Smooth muscle cell (in vitro differentiated cells): ENCODE data around the gene TRIM44. TPM values are rescaled to one million over a fixed set of nuclear protein-coding genes. Genes with fewer than 3 reads are reported as not detected.

Experiments used
- DNase-seq: peaks from one replicate; lab custom pipeline; 2025; ENCODE audit not compliant: unreplicated experiment; lab: John Stamatoyannopoulos, UW
- H2AFZ ChIP-seq: fragments of 200-600 bp; sonication (generic); 2 replicates; pipeline ENCODE4 v1.6.0; 2016; ENCODE audit warnings: antibody characterized with exemption, low read depth, mild to moderate bottlenecking
- H3F3A ChIP-seq: fragments of 200-600 bp; sonication (generic); 2 replicates; pipeline ENCODE4 v1.6.0; 2017; ENCODE audit warnings: antibody characterized with exemption, low read depth
- H3K27ac ChIP-seq: fragments of 200-600 bp; sonication (generic); 2 replicates; pipeline ENCODE4 v1.5.1; 2016; ENCODE audit warnings: low read depth, mild to moderate bottlenecking
- H3K27me3 ChIP-seq: fragments of 200-600 bp; sonication (generic); 2 replicates; pipeline ENCODE4 v1.6.1; 2016; ENCODE audit warnings: low read depth, mild to moderate bottlenecking
- H3K36me3 ChIP-seq: fragments of 200-600 bp; sonication (generic); 2 replicates; pipeline ENCODE4 v1.5.1; 2016; ENCODE audit warnings: low read depth
- H3K4me1 ChIP-seq: fragments of 200-600 bp; sonication (generic); 2 replicates; pipeline ENCODE4 v1.5.1; 2016; ENCODE audit warnings: low read depth
- H3K4me2 ChIP-seq: fragments of 200-600 bp; sonication (generic); 2 replicates; pipeline ENCODE4 v1.6.0; 2016; ENCODE audit warnings: mild to moderate bottlenecking
- H3K4me3 ChIP-seq: fragments of 200-600 bp; sonication (generic); 2 replicates; pipeline ENCODE4 v1.5.1; 2016; ENCODE audit warnings: mild to moderate bottlenecking
- H3K79me2 ChIP-seq: fragments of 200-600 bp; sonication (generic); 2 replicates; pipeline ENCODE4 v1.6.0; 2016; ENCODE audit warnings: low read depth, mild to moderate bottlenecking
- H3K9ac ChIP-seq: fragments of 200-600 bp; sonication (generic); 2 replicates; pipeline ENCODE4 v1.6.0; 2016; ENCODE audit warnings: low read depth
- H3K9me3 ChIP-seq: fragments of 200-600 bp; sonication (generic); replicated peaks from 2 replicates; pipeline ENCODE4 v1.5.1; 2016; ENCODE audit warnings: low read depth
- H4K20me1 ChIP-seq: fragments of 200-600 bp; sonication (generic); 2 replicates; pipeline ENCODE4 v1.6.0; 2016; ENCODE audit warnings: low read depth
- WGBS: methylation state at CpG from one replicate; pipeline ENCODE4 v1.1.7; 2016; ENCODE audit warnings: low lambda C conversion rate; 5-methylcytosine and 5-hydroxymethylcytosine counted together
- polyA plus RNA-seq: library from polyadenylated mRNA; unstranded; fragments of >200 nt; fragmentation: Nextera tagmentation; extraction: Ambion mirVana; gene quantifications from 2 replicates; pipeline ENCODE4 v1.2.1, GENCODE V29; 2016
- total RNA-seq: library from RNA; depleted of rRNA; stranded (reverse); fragments of >200 nt; gene quantifications from 2 replicates; pipeline ENCODE4 v1.2.3, GENCODE V29; 2014
- TF ChIP-seq, protein P1 (sequence below): fragments of 200-600 bp; sonication (generic); IDR thresholded peaks from 2 replicates; pipeline ENCODE4 v1.5.1; 2017; ENCODE audit warnings: borderline replicate concordance, mild to moderate bottlenecking, antibody characterized with exemption; ENCODE audit not compliant: insufficient read depth, poor library complexity, severe bottlenecking

Gene TRIM44
- total and polyA plus RNA-seq, 2 experiments from 2014 or later, result 20.9 to 32.9 TPM

DNA sequence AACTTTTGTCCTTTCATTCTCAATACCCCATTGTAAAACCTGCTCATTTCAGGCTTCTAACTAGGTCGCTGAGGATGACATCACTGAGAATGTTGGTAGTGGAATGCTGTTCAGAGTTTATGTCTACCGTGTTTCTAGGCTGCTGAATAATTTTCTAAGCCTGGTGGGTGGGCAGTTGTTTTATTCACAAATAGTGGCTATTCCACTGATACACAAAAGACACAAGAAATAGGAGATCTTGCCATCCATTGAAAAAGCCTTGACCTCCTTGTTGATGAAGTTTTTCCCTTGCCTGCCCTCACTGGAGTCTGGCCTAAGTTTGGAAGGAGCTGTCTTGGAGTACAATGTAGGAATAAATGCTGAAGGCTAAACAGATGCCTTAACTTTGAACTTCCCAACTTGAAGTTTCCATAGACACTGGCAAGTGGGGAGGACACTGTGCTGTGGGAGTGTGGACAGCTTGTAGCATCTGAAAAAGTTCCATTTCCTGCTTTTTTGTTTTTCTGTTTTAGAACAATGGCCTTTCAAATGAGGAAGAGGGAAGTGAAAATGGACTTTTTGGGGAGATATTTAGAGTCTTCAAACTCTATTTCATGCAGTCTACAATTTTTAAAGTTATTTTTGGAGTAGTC lies 59.2 kb downstream of the TRIM44 start:
- Histone ChIP-seq H3K36me3 (peaks cover 2% of the 10 kb centered on the region), H2AFZ (no peak overlapping the region), H3F3A (peaks cover 5% of the 10 kb centered on the region), H3K9me3 (no peaks in the 10 kb centered on the region), H3K4me3 (no peak overlapping the region), H3K27ac (peak overlapping the region; percentile 35), H3K4me2 (no peak overlapping the region), H3K9ac (no peak overlapping the region), H3K79me2 (peaks cover 51% of the 10 kb centered on the region), H4K20me1 (peaks cover 95% of the 10 kb centered on the region), H3K27me3 (no peaks in the 10 kb centered on the region), H3K4me1 (peaks cover 5% of the 10 kb centered on the region)
- DNase-seq, result no peak
- TF ChIP-seq, protein P1, sequence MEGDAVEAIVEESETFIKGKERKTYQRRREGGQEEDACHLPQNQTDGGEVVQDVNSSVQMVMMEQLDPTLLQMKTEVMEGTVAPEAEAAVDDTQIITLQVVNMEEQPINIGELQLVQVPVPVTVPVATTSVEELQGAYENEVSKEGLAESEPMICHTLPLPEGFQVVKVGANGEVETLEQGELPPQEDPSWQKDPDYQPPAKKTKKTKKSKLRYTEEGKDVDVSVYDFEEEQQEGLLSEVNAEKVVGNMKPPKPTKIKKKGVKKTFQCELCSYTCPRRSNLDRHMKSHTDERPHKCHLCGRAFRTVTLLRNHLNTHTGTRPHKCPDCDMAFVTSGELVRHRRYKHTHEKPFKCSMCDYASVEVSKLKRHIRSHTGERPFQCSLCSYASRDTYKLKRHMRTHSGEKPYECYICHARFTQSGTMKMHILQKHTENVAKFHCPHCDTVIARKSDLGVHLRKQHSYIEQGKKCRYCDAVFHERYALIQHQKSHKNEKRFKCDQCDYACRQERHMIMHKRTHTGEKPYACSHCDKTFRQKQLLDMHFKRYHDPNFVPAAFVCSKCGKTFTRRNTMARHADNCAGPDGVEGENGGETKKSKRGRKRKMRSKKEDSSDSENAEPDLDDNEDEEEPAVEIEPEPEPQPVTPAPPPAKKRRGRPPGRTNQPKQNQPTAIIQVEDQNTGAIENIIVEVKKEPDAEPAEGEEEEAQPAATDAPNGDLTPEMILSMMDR, result no peak
- 33% methylated on average over 2 of the region's 2 CpGs for WGBS

- 64% methylated on average over 4 of the region's 4 CpGs for WGBS
- no peak overlapping the region for H3K27ac ChIP-seq
- H3K9me3 ChIP-seq, result no peaks in the 10 kb centered on the region
- TF ChIP-seq, protein P1, result no peak
- H3K4me1 ChIP-seq, result peaks cover 5% of the 10 kb centered on the region
- H3K4me3 ChIP-seq, result no peak overlapping the region
- peaks cover 5% of the 10 kb centered on the region for H3F3A ChIP-seq
- H3K79me2 ChIP-seq, result peaks cover 48% of the 10 kb centered on the region
- no peak for DNase-seq
- no peak overlapping the region for H3K9ac ChIP-seq
- H2AFZ ChIP-seq, result no peak overlapping the region
- no peaks in the 10 kb centered on the region for H3K27me3 ChIP-seq
- peaks cover 87% of the 10 kb centered on the region for H4K20me1 ChIP-seq
- H3K36me3 ChIP-seq, result peaks cover 8% of the 10 kb centered on the region
- H3K4me2 ChIP-seq, result no peak overlapping the region
Observed at GRCh38 chr11:35722641-35723040, 60.1 kb downstream of the TRIM44 start.

DNA sequence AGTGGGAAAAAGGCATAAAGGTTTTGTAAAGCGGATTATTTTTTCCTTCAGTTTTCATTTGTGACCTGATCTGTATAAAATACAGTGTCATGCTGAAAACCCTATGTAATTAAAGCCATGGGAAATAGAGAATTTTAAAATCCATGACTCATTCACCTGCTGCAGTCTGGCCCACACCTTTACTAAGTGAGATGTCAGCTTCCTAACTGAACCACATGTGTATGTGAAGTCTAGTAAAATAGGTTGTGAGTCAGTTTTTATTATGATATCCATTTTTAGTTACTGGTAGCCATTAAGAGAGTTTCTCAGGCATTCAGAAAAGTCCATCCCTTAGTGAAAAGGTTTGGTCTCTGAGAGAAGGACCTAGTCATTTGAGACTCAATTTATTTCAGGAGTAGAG lies 60.9 kb downstream of the TRIM44 start:
- Histone ChIP-seq H3K4me1 (peaks cover 5% of the 10 kb centered on the region), H3K4me3 (no peak overlapping the region), H3K4me2 (no peak overlapping the region), H3F3A (peaks cover 5% of the 10 kb centered on the region), H4K20me1 (peaks cover 78% of the 10 kb centered on the region), H3K36me3 (peaks cover 11% of the 10 kb centered on the region), H3K79me2 (peaks cover 39% of the 10 kb centered on the region), H3K9me3 (no peaks in the 10 kb centered on the region), H3K9ac (no peak overlapping the region), H3K27ac (no peak overlapping the region), H3K27me3 (no peaks in the 10 kb centered on the region), H2AFZ (no peak overlapping the region)
- WGBS, result 97% methylated on average over 1 of the region's 1 CpG
- no peak for DNase-seq
- TF ChIP-seq, protein P1, result no peak

DNA sequence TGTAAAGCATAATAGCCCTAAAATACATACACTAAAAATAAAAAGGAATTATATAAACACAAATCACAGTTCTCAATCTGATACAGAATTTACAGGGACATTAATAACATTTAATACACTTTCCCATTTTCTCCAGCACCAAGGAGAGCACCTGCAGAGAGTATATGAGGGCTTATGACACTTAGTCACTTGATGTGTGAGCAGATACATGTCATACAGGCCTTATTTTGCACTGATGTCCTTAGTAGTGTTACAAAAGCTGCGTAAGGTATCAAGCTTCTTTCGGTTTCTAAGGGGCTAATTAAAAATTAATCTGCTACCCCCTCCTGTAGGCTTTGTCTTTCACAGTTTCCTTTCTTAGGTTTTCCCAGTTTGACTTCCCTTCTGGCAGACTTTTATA lies 61.3 kb downstream of the TRIM44 start:
- peaks cover 74% of the 10 kb centered on the region for H4K20me1 ChIP-seq
- DNase-seq, result no peak
- no peaks in the 10 kb centered on the region for H3K27me3 ChIP-seq

More for the DNA sequence above, 61.3 kb downstream of the TRIM44 start:
- TF ChIP-seq, protein P1, result no peak
- Histone ChIP-seq H3K4me2 (no peak overlapping the region), H3K4me1 (peaks cover 5% of the 10 kb centered on the region), H3F3A (peaks cover 5% of the 10 kb centered on the region), H2AFZ (no peak overlapping the region), H3K9me3 (no peaks in the 10 kb centered on the region), H3K4me3 (no peak overlapping the region), H3K36me3 (peaks cover 15% of the 10 kb centered on the region), H3K79me2 (peaks cover 35% of the 10 kb centered on the region), H3K9ac (no peak overlapping the region), H3K27ac (no peak overlapping the region)
- WGBS, result 91% methylated on average over 2 of the region's 2 CpGs
